Mesothelial cell of epicardium (in vitro differentiated cells): ENCODE data around the gene PPP4R3B. TPM values are rescaled to one million over a fixed set of nuclear protein-coding genes. Genes with fewer than 3 reads are reported as not detected.

ENCODE experiments used
- DNase-seq, 2 experiments: peaks; one replicate each; pipeline ENCODE4 v3.0.0; 2021; ENCODE audit warnings: low spot score in 2 of 2; ENCODE audit not compliant: unreplicated experiment in 2 of 2
- H3K27ac Mint-ChIP-seq: 2 replicates; pipeline ENCODE4 v1.8.0; 2021; ENCODE audit warnings: mixed read lengths
- H3K27me3 Mint-ChIP-seq: 2 replicates; pipeline ENCODE4 v1.8.0; 2021; ENCODE audit warnings: low read depth, mixed read lengths
- H3K36me3 Mint-ChIP-seq: 2 replicates; pipeline ENCODE4 v1.8.0; 2021; ENCODE audit warnings: mixed read lengths
- H3K4me1 Mint-ChIP-seq: 2 replicates; pipeline ENCODE4 v1.8.0; 2021; ENCODE audit warnings: mixed read lengths
- H3K4me3 Mint-ChIP-seq: 2 replicates; pipeline ENCODE4 v1.8.0; 2021; ENCODE audit warnings: mild to moderate bottlenecking, moderate library complexity, mixed read lengths
- H3K9me3 Mint-ChIP-seq: 2 replicates; pipeline ENCODE4 v1.8.0; 2021; ENCODE audit warnings: mixed read lengths
- total RNA-seq: library from RNA; stranded (reverse); gene quantifications from 3 replicates; pipeline ENCODE4 v1.2.1, GENCODE V29; 2021
- TF ChIP-seq, protein P1 (sequence below): fragments of 200-600 bp; sonication (generic); IDR thresholded peaks from one replicate; pipeline ENCODE4 v1.5.0; 2021; ENCODE audit warnings: antibody characterized with exemption; ENCODE audit not compliant: unreplicated experiment

PPP4R3B gene
- 52.0 to 56.2 TPM (median 54.1 TPM) in 3 replicates for total RNA-seq

DNA sequence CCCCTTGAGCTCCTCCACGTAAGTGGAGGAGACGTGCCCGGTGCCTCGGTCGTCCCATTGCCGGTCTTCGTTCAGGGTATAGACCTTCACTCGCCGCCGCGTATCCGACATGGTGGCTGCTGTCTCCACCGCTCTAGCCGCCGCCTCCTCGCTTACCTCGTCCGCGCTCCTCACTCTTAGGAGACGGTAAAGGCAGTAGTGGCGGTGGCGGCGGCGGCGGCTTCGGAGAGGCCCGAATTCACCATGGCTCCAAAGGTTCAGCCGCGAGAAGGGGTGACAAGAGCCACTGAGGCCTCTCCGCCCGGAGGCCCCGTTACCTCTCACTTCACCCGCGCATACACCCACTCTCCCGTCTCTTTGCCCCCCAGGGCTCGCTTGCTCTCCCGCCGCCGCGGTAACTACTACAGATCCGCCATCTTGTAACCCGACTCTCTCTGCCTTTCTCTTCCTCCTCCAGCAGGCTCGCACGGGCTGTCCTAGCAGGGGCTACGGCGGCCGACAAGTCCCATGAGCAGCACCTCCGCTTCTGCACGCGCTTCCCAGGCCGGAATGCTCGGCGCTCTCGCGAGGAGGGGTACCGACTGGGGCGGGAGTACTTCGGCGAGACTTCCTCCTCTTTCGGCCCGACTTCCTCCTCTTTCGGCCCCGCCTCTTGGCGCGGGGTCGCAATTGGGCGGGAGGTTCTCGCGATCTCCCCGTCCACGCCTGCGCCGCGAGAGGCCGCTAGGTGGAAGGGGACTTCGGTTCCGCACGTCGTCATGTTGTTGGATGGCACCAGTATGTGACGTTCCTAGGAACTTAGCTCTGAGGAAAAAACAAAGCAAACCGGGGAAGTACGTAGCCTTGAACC, at the start of gene PPP4R3B:
Gene PPP4R3B, minus strand, starts transcription at position 448 of the 850 bp plus-strand sequence. Its CDS starts 337 bp downstream, at position 111.
- H3K4me3 Mint-ChIP-seq: no peak within 1 kb of the TSS
- H3K36me3 Mint-ChIP-seq: peaks cover 10% of the 10 kb centered on the region
- TF ChIP-seq, protein P1, sequence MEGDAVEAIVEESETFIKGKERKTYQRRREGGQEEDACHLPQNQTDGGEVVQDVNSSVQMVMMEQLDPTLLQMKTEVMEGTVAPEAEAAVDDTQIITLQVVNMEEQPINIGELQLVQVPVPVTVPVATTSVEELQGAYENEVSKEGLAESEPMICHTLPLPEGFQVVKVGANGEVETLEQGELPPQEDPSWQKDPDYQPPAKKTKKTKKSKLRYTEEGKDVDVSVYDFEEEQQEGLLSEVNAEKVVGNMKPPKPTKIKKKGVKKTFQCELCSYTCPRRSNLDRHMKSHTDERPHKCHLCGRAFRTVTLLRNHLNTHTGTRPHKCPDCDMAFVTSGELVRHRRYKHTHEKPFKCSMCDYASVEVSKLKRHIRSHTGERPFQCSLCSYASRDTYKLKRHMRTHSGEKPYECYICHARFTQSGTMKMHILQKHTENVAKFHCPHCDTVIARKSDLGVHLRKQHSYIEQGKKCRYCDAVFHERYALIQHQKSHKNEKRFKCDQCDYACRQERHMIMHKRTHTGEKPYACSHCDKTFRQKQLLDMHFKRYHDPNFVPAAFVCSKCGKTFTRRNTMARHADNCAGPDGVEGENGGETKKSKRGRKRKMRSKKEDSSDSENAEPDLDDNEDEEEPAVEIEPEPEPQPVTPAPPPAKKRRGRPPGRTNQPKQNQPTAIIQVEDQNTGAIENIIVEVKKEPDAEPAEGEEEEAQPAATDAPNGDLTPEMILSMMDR: peak; percentile 48
- H3K4me1 Mint-ChIP-seq: peaks cover 18% of the 10 kb centered on the region
- no peak within 1 kb of the TSS for H3K27ac Mint-ChIP-seq
- no peaks in the 10 kb centered on the region for H3K9me3 Mint-ChIP-seq
- peak; percentile 98 for DNase-seq
- H3K27me3 Mint-ChIP-seq: no peaks in the 10 kb centered on the region

DNA sequence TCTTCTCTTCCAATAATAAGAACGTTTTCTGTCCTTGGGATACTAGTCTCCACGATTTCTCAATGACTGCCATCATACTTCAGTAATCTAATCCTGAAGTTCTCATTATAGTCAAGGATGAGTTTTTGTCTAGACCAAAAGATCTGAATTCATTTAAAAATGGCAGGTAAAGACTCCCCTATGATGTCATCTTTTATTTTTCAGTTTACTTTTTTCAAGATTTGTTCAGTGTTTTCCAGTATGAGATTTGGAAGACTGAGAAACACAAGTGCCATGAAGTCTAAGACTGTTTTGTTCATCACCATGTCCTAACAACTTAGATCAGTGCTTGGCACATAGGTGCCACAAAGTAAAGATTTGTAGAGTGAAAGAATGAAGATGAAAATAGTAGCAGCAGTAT, 35.8 kb upstream of the PPP4R3B start:
- Mint-ChIP-seq H3K9me3 (peaks cover 6% of the 10 kb centered on the region), H3K4me3 (no peak overlapping the region)

DNA sequence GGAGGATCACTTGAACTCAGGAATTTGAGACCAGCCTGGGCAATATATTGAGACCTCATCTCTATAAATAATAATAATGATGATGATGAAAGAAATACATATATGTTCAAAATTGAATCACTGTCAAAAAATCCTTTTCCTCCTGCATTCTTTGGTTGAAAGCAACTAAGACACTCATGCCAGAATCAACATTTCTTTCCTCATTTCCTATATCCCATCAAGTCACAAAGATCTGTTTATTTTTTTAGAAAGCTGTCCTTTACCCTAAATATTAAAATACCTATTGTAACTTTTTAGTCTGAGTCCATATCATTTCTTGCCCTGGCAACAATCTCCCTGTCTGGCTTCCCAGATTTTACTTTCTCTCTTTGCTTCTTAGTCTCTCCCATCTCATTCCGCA, 31.8 kb upstream of the PPP4R3B start:
- Mint-ChIP-seq H3K27me3 (no peaks in the 10 kb centered on the region), H3K36me3 (peaks cover 24% of the 10 kb centered on the region), H3K4me3 (no peak overlapping the region), H3K9me3 (peaks cover 6% of the 10 kb centered on the region), H3K4me1 (no peaks in the 10 kb centered on the region), H3K27ac (peak overlapping the region; percentile 45)
- no peak for DNase-seq
- TF ChIP-seq, protein P1: no peak

More for the DNA sequence above, 35.8 kb upstream of the PPP4R3B start:
- Mint-ChIP-seq H3K27ac (no peak overlapping the region), H3K27me3 (no peaks in the 10 kb centered on the region), H3K4me1 (no peaks in the 10 kb centered on the region), H3K36me3 (peaks cover 35% of the 10 kb centered on the region)
- TF ChIP-seq, protein P1: no peak
- DNase-seq: no peak

DNA sequence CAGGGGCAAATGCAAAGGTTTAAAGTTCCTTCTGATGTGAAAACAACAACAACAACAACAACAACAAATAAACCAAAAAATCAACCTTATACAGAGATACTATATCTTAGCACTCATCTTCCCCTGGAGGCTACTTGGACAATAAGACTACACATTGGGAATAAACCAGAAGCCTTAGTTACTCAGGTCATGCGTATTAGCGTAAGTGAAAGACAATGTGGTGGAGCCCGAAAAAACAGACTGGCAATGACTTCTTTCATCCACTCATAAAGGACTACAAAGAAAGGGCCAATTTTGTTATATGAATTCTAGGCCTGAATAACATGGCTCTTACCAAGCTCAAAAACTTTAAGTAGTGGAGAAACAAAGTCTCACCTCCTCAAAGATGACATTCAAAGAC, 19.4 kb upstream of the PPP4R3B start:
- H3K4me1 Mint-ChIP-seq: no peaks in the 10 kb centered on the region
- H3K4me3 Mint-ChIP-seq: no peak overlapping the region
- H3K27me3 Mint-ChIP-seq: no peaks in the 10 kb centered on the region
- peaks cover 18% of the 10 kb centered on the region for H3K36me3 Mint-ChIP-seq
- H3K27ac Mint-ChIP-seq: no peak overlapping the region
- TF ChIP-seq, protein P1: no peak
- no peaks in the 10 kb centered on the region for H3K9me3 Mint-ChIP-seq
- DNase-seq: no peak

DNA sequence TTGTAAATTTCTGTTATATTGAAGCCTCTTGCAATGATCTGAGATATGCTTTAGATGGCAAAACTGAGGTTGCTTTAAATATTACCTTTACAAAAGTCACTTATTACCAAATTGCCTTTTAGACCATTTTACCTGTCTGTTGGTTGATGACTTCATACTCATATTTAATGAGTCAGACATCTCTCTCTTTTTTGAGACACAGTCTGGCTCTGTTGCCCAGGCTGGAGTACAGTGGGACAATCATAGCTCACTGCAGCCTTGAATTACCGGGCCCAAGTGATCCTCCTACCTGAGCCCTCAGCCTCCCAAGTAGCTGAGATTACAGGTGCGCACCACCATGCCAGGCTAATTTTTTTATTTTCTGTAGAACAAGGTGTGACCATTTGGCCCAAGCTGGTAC, 11.5 kb upstream of the PPP4R3B start:
- H3K36me3 Mint-ChIP-seq: peaks cover 12% of the 10 kb centered on the region
- no peak overlapping the region for H3K4me3 Mint-ChIP-seq
- TF ChIP-seq, protein P1: no peak
- peaks cover 7% of the 10 kb centered on the region for H3K4me1 Mint-ChIP-seq
- H3K9me3 Mint-ChIP-seq: no peaks in the 10 kb centered on the region
- no peak overlapping the region for H3K27ac Mint-ChIP-seq
- no peak for DNase-seq
- H3K27me3 Mint-ChIP-seq: no peaks in the 10 kb centered on the region
